GM12878 (cell line): ENCODE data around the gene SRL. TPM values are rescaled to one million over a fixed set of nuclear protein-coding genes. Genes with fewer than 3 reads are reported as not detected.

ENCODE experiments used
- ATAC-seq: fragments of 200-7000 bp; cut with Tn5 transposase; 3 replicates; pipeline ENCODE4 v1.9.1; 2020; ENCODE audit warnings: mild to moderate bottlenecking, moderate library complexity
- BruUV-seq: library from RNA; stranded (reverse); fragments of 400-500 nt; replicated peaks from 2 replicates; lab custom pipeline; 2021; lab: Mats Ljungman, UMichigan
- CTCF ChIA-PET: fragments of 300-600 bp; sonication (Branson Sonifier 250); formaldehyde crosslinking; extraction: SDS; loops from one replicate; lab custom pipeline; 2021; ENCODE audit warnings: inconsistent platforms; lab: Yijun Ruan, JAX
- POLR2A ChIA-PET: fragments of 350-600 bp; formaldehyde crosslinking; extraction: SDS; loops from one replicate; lab custom pipeline; 2021; ENCODE audit warnings: inconsistent platforms; lab: Charles Lee
- RAD21 ChIA-PET: fragments of 300-600 bp; sonication (Branson Sonifier 250); formaldehyde crosslinking; loops from one replicate; lab custom pipeline; 2023; ENCODE audit warnings: antibody characterized with exemption; ENCODE audit not compliant: unreplicated experiment; lab: Charles Lee
- SMC1A ChIA-PET: fragments of 300-600 bp; sonication (Branson Sonifier 250); formaldehyde crosslinking; loops from one replicate; lab custom pipeline; 2023; ENCODE audit not compliant: unreplicated experiment, uncharacterized antibody; lab: Charles Lee
- DNase-seq: peaks from one replicate; pipeline ENCODE4 v3.0.0-alpha.2; 2011; ENCODE audit warnings: low read depth, low spot score
- FAIRE-seq: peaks from 3 replicates; lab custom pipeline; 2011; peaks lifted over from hg19 to GRCh38; lab: Jason Lieb, UNC
- H2AFZ ChIP-seq: 2 replicates; pipeline ENCODE4 v1.6.0; 2011; ENCODE audit warnings: low read depth, low read length, control low read depth; ENCODE audit not compliant: control insufficient read depth
- H3K27ac ChIP-seq: 2 replicates; pipeline ENCODE4 v1.5.1; 2011; ENCODE audit warnings: control low read depth; ENCODE audit not compliant: control insufficient read depth, insufficient read depth
- H3K27me3 ChIP-seq, 2 experiments: replicated peaks in 1 of 2; 2 replicates each; pipeline versions ENCODE4 v1.6.0 to v1.6.1; 2011; ENCODE audit warnings: low read length in 1 of 2; ENCODE audit not compliant: control insufficient read depth in 2 of 2, insufficient read depth in 2 of 2
- H3K36me3 ChIP-seq, 2 experiments: 2 replicates each; pipeline ENCODE4 v1.5.1; 2011; ENCODE audit warnings: low read length in 1 of 2; ENCODE audit not compliant: control insufficient read depth in 2 of 2, insufficient read depth in 2 of 2
- H3K4me1 ChIP-seq: 2 replicates; pipeline ENCODE4 v1.6.1; 2011; ENCODE audit warnings: mild to moderate bottlenecking, low read length, moderate library complexity, mixed read lengths; ENCODE audit not compliant: control insufficient read depth, insufficient read depth
- H3K4me2 ChIP-seq: 2 replicates; pipeline ENCODE4 v1.6.0; 2011; ENCODE audit warnings: control low read depth; ENCODE audit not compliant: control insufficient read depth, insufficient read depth
- H3K4me3 ChIP-seq: fragments of 200-600 bp; sonication (generic); 2 replicates; pipeline ENCODE4 v1.5.1; 2016
- H3K79me2 ChIP-seq: 2 replicates; pipeline ENCODE4 v1.6.0; 2011; ENCODE audit warnings: low read length; ENCODE audit not compliant: control insufficient read depth, insufficient read depth
- H3K9ac ChIP-seq: 2 replicates; pipeline ENCODE4 v1.8.0; 2011; ENCODE audit warnings: low read length, control low read depth, mixed read lengths; ENCODE audit not compliant: control insufficient read depth, insufficient read depth
- H3K9me3 ChIP-seq: replicated peaks from 3 replicates; pipeline ENCODE4 v1.5.1; 2011; ENCODE audit warnings: mild to moderate bottlenecking, low read length; ENCODE audit not compliant: control insufficient read depth, insufficient read depth
- H4K20me1 ChIP-seq: 2 replicates; pipeline ENCODE4 v1.6.0; 2011; ENCODE audit not compliant: control insufficient read depth, insufficient read depth
- CHD1 ChIP-seq: IDR thresholded peaks from 2 replicates; pipeline ENCODE4 v1.6.1; 2012; ENCODE audit warnings: low read depth, low read length, improper control_type of control experiment
- CTCF ChIP-seq, 3 experiments: IDR thresholded peaks in 2 of 3; conservative IDR thresholded peaks in 1 of 3; 2 replicates each; pipeline ENCODE4 v1.5.1; 2011; ENCODE audit warnings: low read depth in 3 of 3, low read length in 3 of 3, mild to moderate bottlenecking in 3 of 3, control low read depth in 2 of 3, moderate library complexity in 2 of 3, inconsistent platforms in 1 of 3, mixed read lengths in 1 of 3; ENCODE audit not compliant: control insufficient read depth in 2 of 3, insufficient read depth in 1 of 3; ENCODE audit errors: extremely low read depth in 1 of 3
- DPF2 ChIP-seq: fragments of 450-650 bp; IDR thresholded peaks from 2 replicates; pipeline ENCODE4 v1.6.1; 2017; ENCODE audit warnings: mild to moderate bottlenecking
- E2F4 ChIP-seq: IDR thresholded peaks from 2 replicates; pipeline ENCODE4 v1.6.1; 2012; ENCODE audit warnings: low read depth, low read length, improper control_type of control experiment
- FOXM1 ChIP-seq: IDR thresholded peaks from 2 replicates; pipeline ENCODE4 v1.6.1; 2012; ENCODE audit warnings: low read depth, mild to moderate bottlenecking, inconsistent platforms, low read length, moderate library complexity
- GATAD2B ChIP-seq: fragments of 450-650 bp; conservative IDR thresholded peaks from 2 replicates; pipeline ENCODE4 v1.6.1; 2017; ENCODE audit warnings: low read depth, mild to moderate bottlenecking, moderate library complexity
- MTA2 ChIP-seq: fragments of 450-650 bp; IDR thresholded peaks from 2 replicates; pipeline ENCODE4 v1.6.1; 2016; ENCODE audit warnings: low read depth, mild to moderate bottlenecking, moderate library complexity
- RAD21 ChIP-seq: IDR thresholded peaks from 2 replicates; pipeline ENCODE4 v1.6.1; 2011; ENCODE audit warnings: mild to moderate bottlenecking, low read depth, low read length, moderate library complexity; ENCODE audit not compliant: insufficient read depth
- RB1 ChIP-seq: fragments of 450-650 bp; formaldehyde crosslinking; IDR thresholded peaks from 2 replicates; pipeline ENCODE4 v1.6.1; 2017; ENCODE audit warnings: mild to moderate bottlenecking, borderline replicate concordance
- RBBP5 ChIP-seq: fragments of 200-600 bp; sonication (generic); conservative IDR thresholded peaks from 2 replicates; pipeline ENCODE4 v1.6.1; 2016
- REST ChIP-seq: IDR thresholded peaks from 2 replicates; pipeline ENCODE4 v1.6.1; 2012; ENCODE audit warnings: mild to moderate bottlenecking, low read depth, low read length
- ZBTB33 ChIP-seq: fragments of 450-650 bp; IDR thresholded peaks from 2 replicates; pipeline ENCODE4 v1.6.1; 2017; ENCODE audit warnings: mild to moderate bottlenecking
- WGBS: methylation state at CpG from one replicate; pipeline ENCODE4 v1.1.6; 2016; ENCODE audit warnings: low lambda C conversion rate; ENCODE audit not compliant: insufficient replicate concordance, insufficient coverage; ENCODE audit errors: missing lambda C conversion rate; 5-methylcytosine and 5-hydroxymethylcytosine counted together
- in situ Hi-C: fragments of 300-500 bp; cut with MboI; formaldehyde crosslinking; loops from 9 replicates; pipeline ENCODE4 v1.14.3; 2018; ENCODE audit warnings: mixed read lengths
- intact Hi-C: fragments of 100-400 bp; cut with micrococcal nuclease; formaldehyde crosslinking; loops from one replicate; pipeline ENCODE4 v1.14.2; 2022; ENCODE audit not compliant: unreplicated experiment
- polyA plus RNA-seq, 11 experiments: library from polyadenylated mRNA; depleted of rRNA in 4 of 11; unstranded in 6 of 11; stranded (reverse) in 5 of 11; fragments of >200 nt; fragmentation: Nextera tagmentation in 4 of 11; fragmentation: Illumina TruSeq in 1 of 11; extraction: Ambion mirVana in 4 of 11; extraction: Trizol in 1 of 11; gene quantifications; 1 replicate in 1 of 11; 2 replicates in 10 of 11; pipeline versions ENCODE4 v1.2.1 to v1.2.3, GENCODE V29; 2011 to 2016; ENCODE audit warnings: inconsistent platforms in 2 of 11, missing spikeins in 2 of 11, low read depth in 1 of 11
- total RNA-seq, 4 experiments: library from RNA; depleted of rRNA in 3 of 4; stranded (reverse); fragments of >200 nt in 3 of 4; fragmentation: Illumina TruSeq in 1 of 4; extraction: Trizol in 1 of 4; gene quantifications; 2 replicates each; pipeline versions ENCODE4 v1.2.1 to v1.2.3, GENCODE V29; 2013 to 2021

The SRL gene
- total and polyA plus RNA-seq, 10 of the 15 experiments (the other 5 are each of a cell fraction or from before 2014, with no cell fraction given): not detected

GRCh38 chr16:4200000-4200780, 41.7 kb downstream of the SRL start:
- ChIA-PET CTCF (interaction anchor here (0.5 to 1.9 kb wide), 4 partner anchors 54 to 753 kb away, joined by 3 to 8 read pairs (median 6); no protein-coding TSS in a partner anchor), POLR2A (no interaction called here), SMC1A (interaction anchor here (1.1 kb wide), 1 partner anchor 53 kb away, joined by 6 read pairs; no protein-coding TSS in a partner anchor), RAD21 (interaction anchor here (0.6 to 1.0 kb wide), 2 partner anchors 53 to 130 kb away, joined by 3 to 7 read pairs; no protein-coding TSS in a partner anchor)
- Histone ChIP-seq H3K27ac (no peak overlapping the region), H3K79me2 (no peaks in the 10 kb centered on the region), H2AFZ (no peak overlapping the region), H3K9ac (no peak overlapping the region), H3K36me3 (no peaks in the 10 kb centered on the region), H4K20me1 (no peaks in the 10 kb centered on the region), H3K4me2 (no peak overlapping the region), H3K9me3 (no peaks in the 10 kb centered on the region), H3K4me3 (no peak overlapping the region), H3K4me1 (no peaks in the 10 kb centered on the region), H3K27me3 (no peaks in the 10 kb centered on the region)
- 35% methylated on average over 15 of the region's 15 CpGs for WGBS
- intact Hi-C loops: loop anchor here (10.0 kb wide), 1 partner anchor 135 kb away; no protein-coding TSS in a partner anchor
- in situ Hi-C loops: no loop called here
- BruUV-seq: no TSS peak
- no peak for DNase-seq
- ATAC-seq: peak; percentile 61; the same call in 2 of the 3 replicates
- no peak for FAIRE-seq
- TF ChIP-seq GATAD2B (no peak), ZBTB33 (no peak), RB1 (no peak), CHD1 (no peak), DPF2 (no peak), FOXM1 (no peak), E2F4 (no peak), RAD21 (peak; percentile 61), RBBP5 (no peak), CTCF (IDR thresholded peaks at IDR 0.05 in 2 of 3, conservative IDR thresholded peaks at IDR 0.05 in 1 of 3; ENCODE audit: control insufficient read depth in 2 of 3, extremely low read depth in 1 of 3, insufficient read depth in 1 of 3, low read depth in 3 of 3, low read length in 3 of 3) (peak; percentile 21 to 50 (median 43); a peak in 3 of 6 replicates), MTA2 (no peak), REST (no peak)
